ENCODE data around the gene ACSL6.
"Not testable (repeated sequence)": the region's sequence is repeated elsewhere in the genome, so short reads cannot be mapped to it uniquely, and the experiment has no call there.

- not testable (repeated sequence) for TF ChIP-seq RUNX3 (IDR thresholded peaks at IDR 0.05; ENCODE audit: low read length); PKNOX1 (IDR thresholded peaks at IDR 0.05); CREB1 (IDR thresholded peaks at IDR 0.05; ENCODE audit: low read depth)
Observed at GRCh38 chr5:131902266-131902665, 109.2 kb downstream of the ACSL6 start.
